ENCODE measurements around the gene BABAM2.

The BABAM2 gene

DNA sequence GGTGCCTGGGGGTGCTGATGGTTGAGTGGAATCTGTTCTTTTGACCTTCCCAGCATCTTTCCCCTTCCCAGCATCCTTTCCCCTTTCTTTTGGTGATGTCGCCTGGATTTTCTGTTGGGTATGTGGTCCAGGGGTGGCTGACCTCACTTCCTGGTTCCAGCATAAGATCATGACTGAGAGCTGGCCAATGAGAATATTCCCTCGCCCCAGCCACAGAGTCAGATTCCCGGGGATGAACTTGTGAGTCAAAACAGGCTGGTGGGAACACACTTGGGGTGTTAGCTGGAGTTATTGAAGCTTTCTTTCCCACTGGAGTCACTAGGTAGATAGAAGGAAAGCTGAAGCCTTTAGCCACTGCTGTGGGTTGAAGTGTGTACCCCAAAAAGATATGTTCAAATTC lies 474.1 kb downstream of the BABAM2 start:
- TF ChIP-seq EZH2 (optimal IDR thresholded peaks at IDR 0.05; ENCODE audit: low read depth, low read length): no peak
- Histone ChIP-seq H3K4me1 (ENCODE audit: low read length) (peaks cover 6% of the 10 kb centered on the region), H3K4me2 (ENCODE audit: low read depth, low read length) (no peak overlapping the region), H3F3A (ENCODE audit: insufficient read depth, low read length) (peaks cover 2% of the 10 kb centered on the region; the same call in 1 of the 2 replicates), H3K9me3 (replicated peaks; ENCODE audit: insufficient read depth, low read length) (no peaks in the 10 kb centered on the region), H4K20me1 (ENCODE audit: insufficient read depth, low read length) (no peaks in the 10 kb centered on the region), H3K36me3 (replicated peaks; ENCODE audit: insufficient read depth, low read length) (no peaks in the 10 kb centered on the region), H3K27me3 (replicated peaks; ENCODE audit: insufficient read depth, low read length) (no peaks in the 10 kb centered on the region), H2AFZ (ENCODE audit: low read length) (no peak overlapping the region), H3K9ac (ENCODE audit: low read length) (no peak overlapping the region), H3K4me3 (ENCODE audit: low read length) (no peak overlapping the region), H3K79me2 (ENCODE audit: low read length) (no peaks in the 10 kb centered on the region), H3K27ac (ENCODE audit: low read length) (no peak overlapping the region), H3K9me2 (replicated peaks; ENCODE audit: insufficient read depth, low read length) (no peaks in the 10 kb centered on the region)
- DNase-seq: no peak

DNA sequence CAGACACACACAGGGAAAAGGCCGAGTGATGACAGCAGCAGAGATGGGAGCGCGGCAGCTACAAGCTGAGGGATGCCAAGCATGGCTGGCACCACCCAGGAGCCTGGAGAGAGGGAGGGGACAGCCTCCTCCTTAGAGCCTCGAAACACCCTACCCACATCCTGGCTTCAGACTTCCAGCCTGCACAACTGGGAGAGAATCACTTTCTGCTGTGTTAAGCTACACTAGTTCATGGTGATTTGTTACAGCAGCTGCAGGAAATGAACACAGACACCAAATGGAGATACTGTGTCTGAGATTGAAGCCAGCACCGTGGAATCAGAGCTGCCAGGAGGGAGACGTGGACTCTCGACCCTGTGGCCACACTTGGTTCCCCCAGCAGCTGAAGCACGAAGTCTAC lies 474.6 kb downstream of the BABAM2 start:
- H2AFZ ChIP-seq (ENCODE audit: low read length): no peak overlapping the region
- no peak overlapping the region for H3K9ac ChIP-seq (ENCODE audit: low read length)
- no peak overlapping the region for H3K4me2 ChIP-seq (ENCODE audit: low read depth, low read length)
- H3K4me1 ChIP-seq (ENCODE audit: low read length): peaks cover under 1% of the 10 kb centered on the region; the same call in 1 of the 2 replicates
- H3K27ac ChIP-seq (ENCODE audit: low read length): no peak overlapping the region
- no peaks in the 10 kb centered on the region for H3K9me2 ChIP-seq (replicated peaks; ENCODE audit: insufficient read depth, low read length)
- no peaks in the 10 kb centered on the region for H3K79me2 ChIP-seq (ENCODE audit: low read length)
- TF ChIP-seq, protein P1, sequence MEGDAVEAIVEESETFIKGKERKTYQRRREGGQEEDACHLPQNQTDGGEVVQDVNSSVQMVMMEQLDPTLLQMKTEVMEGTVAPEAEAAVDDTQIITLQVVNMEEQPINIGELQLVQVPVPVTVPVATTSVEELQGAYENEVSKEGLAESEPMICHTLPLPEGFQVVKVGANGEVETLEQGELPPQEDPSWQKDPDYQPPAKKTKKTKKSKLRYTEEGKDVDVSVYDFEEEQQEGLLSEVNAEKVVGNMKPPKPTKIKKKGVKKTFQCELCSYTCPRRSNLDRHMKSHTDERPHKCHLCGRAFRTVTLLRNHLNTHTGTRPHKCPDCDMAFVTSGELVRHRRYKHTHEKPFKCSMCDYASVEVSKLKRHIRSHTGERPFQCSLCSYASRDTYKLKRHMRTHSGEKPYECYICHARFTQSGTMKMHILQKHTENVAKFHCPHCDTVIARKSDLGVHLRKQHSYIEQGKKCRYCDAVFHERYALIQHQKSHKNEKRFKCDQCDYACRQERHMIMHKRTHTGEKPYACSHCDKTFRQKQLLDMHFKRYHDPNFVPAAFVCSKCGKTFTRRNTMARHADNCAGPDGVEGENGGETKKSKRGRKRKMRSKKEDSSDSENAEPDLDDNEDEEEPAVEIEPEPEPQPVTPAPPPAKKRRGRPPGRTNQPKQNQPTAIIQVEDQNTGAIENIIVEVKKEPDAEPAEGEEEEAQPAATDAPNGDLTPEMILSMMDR (IDR thresholded peaks at IDR 0.05; ENCODE audit: low read length): no peak
- TF ChIP-seq EZH2 (optimal IDR thresholded peaks at IDR 0.05; ENCODE audit: low read depth, low read length) (no peak), EZH2phosphoT487 (IDR thresholded peaks at IDR 0.05; ENCODE audit: low read length) (no peak)
- no peaks in the 10 kb centered on the region for H3K36me3 ChIP-seq (replicated peaks; ENCODE audit: insufficient read depth, low read length)
- no peaks in the 10 kb centered on the region for H3K27me3 ChIP-seq (replicated peaks; ENCODE audit: insufficient read depth, low read length)
- no peaks in the 10 kb centered on the region for H4K20me1 ChIP-seq (ENCODE audit: insufficient read depth, low read length)
- no peak for DNase-seq
- H3F3A ChIP-seq (ENCODE audit: insufficient read depth, low read length): no peaks in the 10 kb centered on the region
- H3K4me3 ChIP-seq (ENCODE audit: low read length): no peak overlapping the region
- no peaks in the 10 kb centered on the region for H3K9me3 ChIP-seq (replicated peaks; ENCODE audit: insufficient read depth, low read length)

DNA sequence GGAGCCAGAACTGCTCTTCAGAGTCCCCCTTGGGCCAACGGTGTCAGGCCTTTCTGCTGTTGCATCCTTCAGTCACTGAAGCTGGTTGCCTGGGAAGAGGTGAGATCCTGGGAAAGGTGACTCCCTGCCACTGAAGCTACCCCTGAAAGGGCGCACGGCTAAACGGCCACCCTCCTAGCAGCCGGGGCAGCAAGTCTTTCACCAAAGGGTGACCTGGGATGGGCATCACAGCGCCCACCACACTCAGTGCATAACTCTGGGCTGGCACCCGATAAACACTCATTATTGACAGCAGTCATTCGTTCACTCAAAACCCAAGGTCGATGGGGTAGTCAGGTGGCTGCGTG lies 475.6 kb downstream of the BABAM2 start:
- Histone ChIP-seq H3K4me2 (ENCODE audit: low read depth, low read length) (no peak overlapping the region), H3K4me3 (ENCODE audit: low read length) (no peak overlapping the region), H3K79me2 (ENCODE audit: low read length) (no peaks in the 10 kb centered on the region), H3K9ac (ENCODE audit: low read length) (no peak overlapping the region), H3K27me3 (replicated peaks; ENCODE audit: insufficient read depth, low read length) (no peaks in the 10 kb centered on the region), H3K27ac (ENCODE audit: low read length) (no peak overlapping the region), H3K4me1 (ENCODE audit: low read length) (no peaks in the 10 kb centered on the region), H3F3A (ENCODE audit: insufficient read depth, low read length) (no peaks in the 10 kb centered on the region), H3K9me3 (replicated peaks; ENCODE audit: insufficient read depth, low read length) (no peaks in the 10 kb centered on the region), H4K20me1 (ENCODE audit: insufficient read depth, low read length) (no peaks in the 10 kb centered on the region), H3K36me3 (replicated peaks; ENCODE audit: insufficient read depth, low read length) (no peaks in the 10 kb centered on the region), H3K9me2 (replicated peaks; ENCODE audit: insufficient read depth, low read length) (no peaks in the 10 kb centered on the region), H2AFZ (ENCODE audit: low read length) (no peak overlapping the region)
- TF ChIP-seq EZH2 (optimal IDR thresholded peaks at IDR 0.05; ENCODE audit: low read depth, low read length) (no peak), EZH2phosphoT487 (IDR thresholded peaks at IDR 0.05; ENCODE audit: low read length) (no peak)
- TF ChIP-seq, protein P1 (IDR thresholded peaks at IDR 0.05; ENCODE audit: low read length): no peak
- no peak for DNase-seq

DNA sequence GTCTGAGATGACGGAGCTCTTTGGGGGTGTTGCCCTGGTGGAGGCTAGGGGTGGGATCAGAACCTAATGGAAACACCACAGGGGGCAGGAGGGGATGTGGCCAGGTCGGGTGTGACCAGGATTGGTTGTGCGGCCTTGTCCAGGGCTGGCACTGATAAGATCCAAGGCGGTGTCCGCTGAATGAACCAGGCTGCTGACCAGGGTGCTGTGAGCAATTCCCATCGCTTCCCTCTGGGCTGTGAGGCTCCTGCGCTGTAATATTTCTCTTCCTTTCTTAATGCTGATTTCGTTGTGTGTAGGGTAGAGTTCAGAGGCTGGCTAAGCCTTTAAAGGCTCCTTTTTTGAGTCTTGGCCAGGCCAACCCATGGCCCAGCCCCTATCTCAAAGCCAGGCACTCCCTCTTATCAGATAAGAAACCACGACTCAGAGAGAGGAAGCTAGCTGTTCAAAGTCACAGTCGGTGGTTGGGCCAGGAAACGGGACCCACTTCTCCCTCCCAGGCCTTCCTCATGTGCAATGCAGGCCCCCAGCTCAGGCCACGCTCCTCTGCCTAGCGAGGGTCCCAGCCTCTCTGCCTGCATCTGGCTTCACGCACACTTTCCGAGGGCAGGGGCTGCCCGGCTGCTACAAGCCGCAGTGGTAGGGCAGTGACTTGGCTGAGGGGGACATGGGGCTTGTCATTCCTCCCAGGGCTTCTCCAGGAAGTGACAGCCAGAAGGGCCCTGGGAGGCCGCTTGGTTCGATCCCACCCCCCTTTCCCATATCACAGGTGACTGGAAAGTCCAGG lies 476.2 kb downstream of the BABAM2 start:
- no peaks in the 10 kb centered on the region for H3K36me3 ChIP-seq (replicated peaks; ENCODE audit: insufficient read depth, low read length)
- H4K20me1 ChIP-seq (ENCODE audit: insufficient read depth, low read length): no peaks in the 10 kb centered on the region
- H3K9ac ChIP-seq (ENCODE audit: low read length): no peak overlapping the region
- no peak overlapping the region; the same call in 1 of the 2 replicates for H3K4me2 ChIP-seq (ENCODE audit: low read depth, low read length)
- no peaks in the 10 kb centered on the region for H3K27me3 ChIP-seq (replicated peaks; ENCODE audit: insufficient read depth, low read length)
- H3K4me1 ChIP-seq (ENCODE audit: low read length): no peaks in the 10 kb centered on the region
- H3K27ac ChIP-seq (ENCODE audit: low read length): no peak overlapping the region
- H3K79me2 ChIP-seq (ENCODE audit: low read length): no peaks in the 10 kb centered on the region
- H3K4me3 ChIP-seq (ENCODE audit: low read length): no peak overlapping the region
- TF ChIP-seq EZH2phosphoT487 (IDR thresholded peaks at IDR 0.05; ENCODE audit: low read length) (no peak), EZH2 (optimal IDR thresholded peaks at IDR 0.05; ENCODE audit: low read depth, low read length) (no peak)
- TF ChIP-seq, protein P1 (IDR thresholded peaks at IDR 0.05; ENCODE audit: low read length): no peak
- H3K9me2 ChIP-seq (replicated peaks; ENCODE audit: insufficient read depth, low read length): no peaks in the 10 kb centered on the region
- no peak overlapping the region for H2AFZ ChIP-seq (ENCODE audit: low read length)
- H3F3A ChIP-seq (ENCODE audit: insufficient read depth, low read length): no peaks in the 10 kb centered on the region
- H3K9me3 ChIP-seq (replicated peaks; ENCODE audit: insufficient read depth, low read length): no peaks in the 10 kb centered on the region
- peak; percentile 34 for DNase-seq
